CD14-positive monocyte (primary cell): ENCODE results near the gene WHRN. TPM values are rescaled to one million over a fixed set of nuclear protein-coding genes. Genes with fewer than 3 reads are reported as not detected.

Experiments
- DNase-seq, 3 donors: peaks; one replicate each; pipeline ENCODE4 v3.0.0-alpha.2; 2011 to 2022
- H2AFZ ChIP-seq: 2 replicates; pipeline ENCODE4 v1.6.0; 2012; ENCODE audit warnings: mild to moderate bottlenecking, low read depth, low read length, inconsistent platforms; ENCODE audit not compliant: insufficient read depth, poor library complexity, severe bottlenecking
- H3K27ac ChIP-seq, 2 donors: 1 replicate in 1 of 2; 2 replicates in 1 of 2; pipeline ENCODE4 v1.5.1; 2012 to 2013; ENCODE audit warnings: low read length in 2 of 2, control low read depth in 1 of 2, inconsistent platforms in 1 of 2, low read depth in 1 of 2, mild to moderate bottlenecking in 1 of 2
- H3K27me3 ChIP-seq, 2 donors: one replicate each; pipeline versions ENCODE4 v1.6.0 to v1.6.1; 2011 to 2013; ENCODE audit warnings: low read length in 2 of 2; ENCODE audit not compliant: control insufficient read depth in 2 of 2, insufficient read depth in 2 of 2
- H3K36me3 ChIP-seq, 2 donors: replicated peaks in 1 of 2; 1 replicate in 1 of 2; 2 replicates in 1 of 2; pipeline versions ENCODE4 v1.5.1 to v1.6.1; 2012 to 2013; ENCODE audit warnings: low read length in 2 of 2, control low read depth in 1 of 2, inconsistent platforms in 1 of 2, mild to moderate bottlenecking in 1 of 2; ENCODE audit not compliant: insufficient read depth in 2 of 2, control insufficient read depth in 1 of 2
- H3K4me1 ChIP-seq, 2 donors: 1 replicate in 1 of 2; 2 replicates in 1 of 2; pipeline versions ENCODE4 v1.5.1 to v1.6.1; 2012 to 2013; ENCODE audit warnings: low read length in 2 of 2, control low read depth in 1 of 2, inconsistent platforms in 1 of 2, mild to moderate bottlenecking in 1 of 2, moderate library complexity in 1 of 2; ENCODE audit not compliant: insufficient read depth in 2 of 2, control insufficient read depth in 1 of 2
- H3K4me2 ChIP-seq: replicated peaks from 2 replicates; pipeline ENCODE3; 2012; ENCODE audit warnings: low read length, moderate library complexity, mild to moderate bottlenecking; ENCODE audit not compliant: poor library complexity, severe bottlenecking; ENCODE audit errors: extremely low read depth
- H3K4me3 ChIP-seq, 3 experiments: fragments of 200-600 bp in 1 of 3; sonication (generic) in 1 of 3; replicated peaks in 1 of 3; 1 replicate in 2 of 3; 2 replicates in 1 of 3; pipeline ENCODE4 v1.5.1; 2011 to 2013; ENCODE audit warnings: low read length in 3 of 3, mild to moderate bottlenecking in 3 of 3, control low read depth in 2 of 3, low read depth in 2 of 3, inconsistent platforms in 1 of 3, moderate library complexity in 1 of 3
- H3K79me2 ChIP-seq: 2 replicates; pipeline ENCODE4 v1.6.0; 2012; ENCODE audit warnings: mild to moderate bottlenecking, control low read depth, inconsistent platforms, low read length, moderate library complexity; ENCODE audit not compliant: insufficient read depth
- H3K9ac ChIP-seq: 2 replicates; pipeline ENCODE4 v1.6.0; 2017; ENCODE audit warnings: low read length, mild to moderate bottlenecking; ENCODE audit not compliant: insufficient read depth, poor library complexity, severe bottlenecking
- H3K9me3 ChIP-seq, 2 donors: replicated peaks in 1 of 2; 1 replicate in 1 of 2; 2 replicates in 1 of 2; pipeline versions ENCODE4 v1.5.1 to v1.6.1; 2012 to 2013; ENCODE audit warnings: low read length in 2 of 2, control low read depth in 1 of 2; ENCODE audit not compliant: control insufficient read depth in 1 of 2, insufficient read depth in 1 of 2
- H4K20me1 ChIP-seq: 2 replicates; pipeline ENCODE4 v1.6.0; 2012; ENCODE audit warnings: mild to moderate bottlenecking, low read length, control low read depth, moderate library complexity; ENCODE audit not compliant: insufficient read depth
- H3K27ac Mint-ChIP-seq, 7 donors: one replicate each; pipeline ENCODE4 v1.8.0; 2020; ENCODE audit warnings: mild to moderate bottlenecking in 7 of 7, mixed read lengths in 7 of 7, moderate library complexity in 6 of 7, inconsistent platforms in 2 of 7
- H3K27me3 Mint-ChIP-seq, 3 donors: one replicate each; pipeline ENCODE4 v1.8.0; 2021 to 2022; ENCODE audit warnings: low read depth in 3 of 3, mild to moderate bottlenecking in 3 of 3, mixed read lengths in 3 of 3, moderate library complexity in 3 of 3, inconsistent platforms in 1 of 3
- H3K36me3 Mint-ChIP-seq, 2 donors: one replicate each; pipeline ENCODE4 v1.8.0; 2020; ENCODE audit warnings: mixed read lengths in 2 of 2, inconsistent platforms in 1 of 2, mild to moderate bottlenecking in 1 of 2
- H3K4me1 Mint-ChIP-seq: one replicate; pipeline ENCODE4 v1.8.0; 2020; ENCODE audit warnings: mild to moderate bottlenecking, mixed read lengths
- H3K4me3 Mint-ChIP-seq, 2 donors: one replicate each; pipeline ENCODE4 v1.8.0; 2020; ENCODE audit warnings: mild to moderate bottlenecking in 2 of 2, mixed read lengths in 2 of 2, moderate library complexity in 1 of 2
- H3K9me3 Mint-ChIP-seq, 7 donors: one replicate each; pipeline ENCODE4 v1.8.0; 2020 to 2022; ENCODE audit warnings: mixed read lengths in 7 of 7, mild to moderate bottlenecking in 6 of 7, moderate library complexity in 6 of 7, inconsistent platforms in 2 of 7
- WGBS: methylation state at CpG from one replicate; pipeline ENCODE4 v1.1.5; 2013; ENCODE audit warnings: missing lambda C conversion rate; ENCODE audit not compliant: insufficient coverage; 5-methylcytosine and 5-hydroxymethylcytosine counted together
- intact Hi-C, 2 donors: fragments of 100-400 bp; cut with micrococcal nuclease; formaldehyde crosslinking; loops; one replicate each; pipeline versions ENCODE4 v1.15.0 to v1.15.1; 2023
- polyA plus RNA-seq, 3 donors: library from polyadenylated mRNA; depleted of rRNA in 1 of 3; unstranded in 2 of 3; stranded (reverse) in 1 of 3; fragments of 300-500 nt in 2 of 3; fragments of >200 nt in 1 of 3; fragmentation: Illumina TruSeq in 2 of 3; gene quantifications; 1 replicate in 2 of 3; 2 replicates in 1 of 3; pipeline ENCODE4 v1.2.3, GENCODE V29; 2012 to 2021
- TF ChIP-seq, protein P1 (sequence below): fragments of 200-600 bp; IDR thresholded peaks from one replicate; pipeline ENCODE4 v1.8.0; 2022; ENCODE audit warnings: antibody characterized with exemption, mild to moderate bottlenecking

Gene WHRN
- polyA plus RNA-seq, 3 donors = 0.13 to 0.59 (median 0.30) TPM

- WGBS = 95% methylated on average over 5 of the region's 6 CpGs
- Mint-ChIP-seq H3K4me3 (no peak overlapping the region), H3K27ac (no peak overlapping the region)
These were observed 34.7 kb downstream of the WHRN start for GRCh38 chr9:114470581-114470980.

DNA sequence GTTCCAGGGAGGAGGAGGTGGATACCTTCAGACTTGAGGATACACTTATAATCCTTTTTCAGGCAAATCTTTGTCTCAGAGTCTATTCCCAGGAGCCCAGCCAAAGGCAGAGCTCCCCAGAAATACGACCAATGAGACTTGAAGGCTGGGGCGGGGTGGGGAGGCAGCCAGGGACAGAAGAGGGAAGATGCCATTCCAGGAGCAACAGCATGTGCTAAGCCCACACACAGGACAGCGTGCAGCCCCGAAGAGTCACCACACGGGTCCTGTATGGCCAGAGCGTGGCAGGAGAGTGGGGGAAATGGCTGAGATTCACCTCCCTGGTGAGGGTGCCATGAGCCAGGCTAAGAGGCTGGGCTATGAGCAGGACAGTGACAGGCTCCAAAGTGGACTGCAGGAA, 35.2 kb downstream of the WHRN start:
- WGBS = 95% methylated on average over 5 of the region's 6 CpGs

More at GRCh38 chr9:114470581-114470980, 34.7 kb downstream of the WHRN start:
- Histone ChIP-seq H3K4me3 (no peak overlapping the region), H3K36me3 (no peaks in the 10 kb centered on the region), H2AFZ (no peak overlapping the region), H3K9ac (no peak overlapping the region), H3K4me1 (no peaks in the 10 kb centered on the region), H3K9me3 (no peaks in the 10 kb centered on the region), H3K79me2 (no peaks in the 10 kb centered on the region), H3K27ac (no peak overlapping the region), H3K27me3 (no peaks in the 10 kb centered on the region), H4K20me1 (no peaks in the 10 kb centered on the region), H3K4me2 (no peak overlapping the region)
- Mint-ChIP-seq H3K9me3 (peaks cover 0 to 6% (median 2%) of the 10 kb centered on the region in 7 donors), H3K27me3 (peaks cover 0 to 6% (median 5%) of the 10 kb centered on the region in 3 donors), H3K36me3 (no peaks in the 10 kb centered on the region), H3K4me1 (peaks cover 7% of the 10 kb centered on the region)
- DNase-seq = no peak
- intact Hi-C loops = no loop called here
- TF ChIP-seq, protein P1, sequence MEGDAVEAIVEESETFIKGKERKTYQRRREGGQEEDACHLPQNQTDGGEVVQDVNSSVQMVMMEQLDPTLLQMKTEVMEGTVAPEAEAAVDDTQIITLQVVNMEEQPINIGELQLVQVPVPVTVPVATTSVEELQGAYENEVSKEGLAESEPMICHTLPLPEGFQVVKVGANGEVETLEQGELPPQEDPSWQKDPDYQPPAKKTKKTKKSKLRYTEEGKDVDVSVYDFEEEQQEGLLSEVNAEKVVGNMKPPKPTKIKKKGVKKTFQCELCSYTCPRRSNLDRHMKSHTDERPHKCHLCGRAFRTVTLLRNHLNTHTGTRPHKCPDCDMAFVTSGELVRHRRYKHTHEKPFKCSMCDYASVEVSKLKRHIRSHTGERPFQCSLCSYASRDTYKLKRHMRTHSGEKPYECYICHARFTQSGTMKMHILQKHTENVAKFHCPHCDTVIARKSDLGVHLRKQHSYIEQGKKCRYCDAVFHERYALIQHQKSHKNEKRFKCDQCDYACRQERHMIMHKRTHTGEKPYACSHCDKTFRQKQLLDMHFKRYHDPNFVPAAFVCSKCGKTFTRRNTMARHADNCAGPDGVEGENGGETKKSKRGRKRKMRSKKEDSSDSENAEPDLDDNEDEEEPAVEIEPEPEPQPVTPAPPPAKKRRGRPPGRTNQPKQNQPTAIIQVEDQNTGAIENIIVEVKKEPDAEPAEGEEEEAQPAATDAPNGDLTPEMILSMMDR = no peak

More for the DNA sequence above, 35.2 kb downstream of the WHRN start:
- H3K9ac ChIP-seq = no peak overlapping the region
- no peaks in the 10 kb centered on the region for H3K4me1 ChIP-seq
- TF ChIP-seq, protein P1 = no peak
- H2AFZ ChIP-seq = no peak overlapping the region
- Mint-ChIP-seq H3K4me1 (peaks cover 3% of the 10 kb centered on the region), H3K36me3 (no peaks in the 10 kb centered on the region), H3K27me3 (peaks cover 0 to 5% (median 4%) of the 10 kb centered on the region in 3 donors), H3K4me3 (no peak overlapping the region), H3K9me3 (peaks cover 0 to 6% (median 2%) of the 10 kb centered on the region in 7 donors), H3K27ac (no peak overlapping the region)
- no peaks in the 10 kb centered on the region for H3K9me3 ChIP-seq
- DNase-seq = no peak
- H3K4me2 ChIP-seq = no peak overlapping the region
- intact Hi-C loops = no loop called here
- no peak overlapping the region for H3K27ac ChIP-seq
- H3K27me3 ChIP-seq = no peaks in the 10 kb centered on the region
- no peaks in the 10 kb centered on the region for H4K20me1 ChIP-seq
- no peaks in the 10 kb centered on the region for H3K36me3 ChIP-seq
- H3K4me3 ChIP-seq = no peak overlapping the region
- no peaks in the 10 kb centered on the region for H3K79me2 ChIP-seq
